Measurements from ENCODE around the gene ARHGDIA. TPM values are rescaled to one million over a fixed set of nuclear protein-coding genes. Genes with fewer than 3 reads are reported as not detected.

ARHGDIA gene
- polyA plus RNA-seq, 1 experiment, result 62.2 TPM

DNA sequence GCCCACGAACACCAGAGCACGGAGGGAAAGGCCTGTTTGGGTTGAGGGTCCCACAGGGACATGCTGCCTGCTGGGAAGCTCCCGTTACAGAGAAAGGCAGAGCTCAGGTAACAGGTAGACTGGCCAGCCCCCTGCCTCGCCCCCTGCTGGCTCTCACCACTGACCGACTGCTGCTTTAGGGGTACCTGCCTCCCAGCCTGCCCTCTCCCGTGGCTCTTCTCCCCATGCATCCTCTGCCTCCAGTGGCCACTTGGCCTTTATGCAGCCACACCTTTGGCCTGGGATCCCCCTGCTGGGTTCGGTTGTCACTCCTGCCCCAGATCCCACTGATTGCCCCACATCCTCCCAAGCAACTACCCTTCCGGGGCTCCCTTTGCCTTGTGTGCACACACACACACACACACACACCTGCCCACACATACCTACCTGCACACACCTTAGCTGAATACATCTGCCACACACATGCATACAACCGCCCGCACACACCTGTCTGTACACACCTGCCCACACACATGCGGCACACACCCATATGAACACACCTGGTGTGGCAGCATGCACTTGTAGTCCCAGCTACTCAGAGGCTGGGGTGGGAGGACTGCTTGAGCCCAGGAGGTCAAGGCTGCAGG lies 45.2 kb downstream of the ARHGDIA start:
- TF ChIP-seq CTCF (IDR thresholded peaks at IDR 0.05; ENCODE audit: low read depth, low read length), result no peak
- no peaks in the 10 kb centered on the region; the same call in 1 of the 2 replicates for H3K9me3 ChIP-seq (ENCODE audit: control insufficient read depth, insufficient read depth, low read length)
- H3K4me3 ChIP-seq (ENCODE audit: low read depth, low read length), result no peak overlapping the region
- H3K27me3 ChIP-seq (ENCODE audit: control insufficient read depth, insufficient read depth, low read length), result no peaks in the 10 kb centered on the region
- CTCF ChIA-PET, result interaction anchor here (0.6 kb wide), 1 partner anchor 347 kb away, joined by 3 read pairs; no protein-coding TSS in a partner anchor
- POLR2A ChIA-PET, result interaction anchor here (1.4 kb wide), 1 partner anchor 18 kb away, joined by 4 read pairs; no protein-coding TSS in a partner anchor
- H3K27ac ChIP-seq (ENCODE audit: low read depth, low read length), result no peak overlapping the region
- no peak for DNase-seq (ENCODE audit: low read depth, low spot score)

GRCh38 chr17:81824595-81824994 lies 46.5 kb downstream of the ARHGDIA start:
- Histone ChIP-seq H3K27ac (ENCODE audit: low read depth, low read length) (no peak overlapping the region), H3K9me3 (ENCODE audit: control insufficient read depth, insufficient read depth, low read length) (no peaks in the 10 kb centered on the region; the same call in 1 of the 2 replicates), H3K27me3 (ENCODE audit: control insufficient read depth, insufficient read depth, low read length) (no peaks in the 10 kb centered on the region), H3K4me3 (ENCODE audit: low read depth, low read length) (no peak overlapping the region)
- no peak for TF ChIP-seq CTCF (IDR thresholded peaks at IDR 0.05; ENCODE audit: low read depth, low read length)
- CTCF ChIA-PET, result interaction anchor here (0.5 kb wide), 1 partner anchor 20 kb away, joined by 5 read pairs; no protein-coding TSS in a partner anchor
- no peak for DNase-seq (ENCODE audit: low read depth, low spot score)
- POLR2A ChIA-PET, result interaction anchor here (1.4 kb wide), 1 partner anchor 17 kb away, joined by 4 read pairs; no protein-coding TSS in a partner anchor

GRCh38 chr17:81823820-81824550 lies 47.2 kb downstream of the ARHGDIA start:
- CTCF ChIA-PET, result no interaction called here
- POLR2A ChIA-PET, result no interaction called here

DNA sequence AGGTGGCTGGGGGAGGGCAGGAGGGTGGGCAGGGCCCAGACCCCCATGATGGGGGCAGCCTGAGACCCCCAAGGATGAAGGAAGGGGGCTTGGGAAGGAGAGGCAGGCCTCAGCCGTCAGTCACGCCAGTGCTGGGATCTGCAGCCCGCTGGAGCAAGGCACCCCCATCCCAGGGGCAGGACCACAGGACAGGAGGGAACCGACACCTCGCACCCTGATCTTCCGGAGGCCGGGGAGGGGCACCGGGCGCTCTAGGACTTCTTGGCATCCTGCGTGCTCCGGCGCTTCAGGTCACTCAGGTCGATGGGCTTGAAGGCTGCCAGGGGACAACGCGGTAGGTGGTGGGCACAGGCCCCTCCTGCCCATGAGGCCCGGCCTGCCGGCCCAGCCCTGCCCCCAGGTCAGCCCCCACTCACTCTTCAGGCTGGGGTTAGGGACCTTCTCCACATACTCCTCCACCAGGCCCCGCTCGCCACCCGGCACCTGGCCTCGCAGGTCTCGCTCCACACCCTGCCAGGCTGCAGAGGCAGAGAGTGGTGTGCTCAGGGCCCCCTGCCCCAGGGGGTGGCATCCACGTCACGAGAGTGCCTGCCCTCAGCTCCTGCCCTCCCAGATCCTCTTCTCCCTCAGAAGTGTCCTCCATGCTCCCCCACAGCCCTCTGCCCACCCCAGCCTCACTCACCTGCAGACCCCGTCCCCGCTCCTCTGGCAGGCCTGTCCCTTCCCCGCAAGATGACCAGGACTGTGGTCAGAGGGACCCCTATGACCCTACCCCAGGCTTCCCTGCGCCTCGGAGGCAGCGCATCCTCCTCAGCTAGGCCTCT lies 47.9 kb downstream of the ARHGDIA start:
- no peak overlapping the region for H3K27ac ChIP-seq (ENCODE audit: low read depth, low read length)
- peaks cover 2% of the 10 kb centered on the region for H3K27me3 ChIP-seq (ENCODE audit: control insufficient read depth, insufficient read depth, low read length)
- ChIA-PET CTCF (no interaction called here), POLR2A (interaction anchor here (0.6 kb wide), 1 partner anchor 95 kb away, joined by 3 read pairs; no protein-coding TSS in a partner anchor)
- H3K4me3 ChIP-seq (ENCODE audit: low read depth, low read length), result no peak overlapping the region
- DNase-seq (ENCODE audit: low read depth, low spot score), result no peak
- TF ChIP-seq CTCF (IDR thresholded peaks at IDR 0.05; ENCODE audit: low read depth, low read length), result no peak
- no peaks in the 10 kb centered on the region; the same call in 1 of the 2 replicates for H3K9me3 ChIP-seq (ENCODE audit: control insufficient read depth, insufficient read depth, low read length)

More at GRCh38 chr17:81823820-81824550, 47.2 kb downstream of the ARHGDIA start:
- Histone ChIP-seq H3K27ac (ENCODE audit: low read depth, low read length) (no peak overlapping the region), H3K9me3 (ENCODE audit: control insufficient read depth, insufficient read depth, low read length) (no peaks in the 10 kb centered on the region; the same call in 1 of the 2 replicates), H3K4me3 (ENCODE audit: low read depth, low read length) (no peak overlapping the region), H3K27me3 (ENCODE audit: control insufficient read depth, insufficient read depth, low read length) (peaks cover 2% of the 10 kb centered on the region)
- DNase-seq (ENCODE audit: low read depth, low spot score), result no peak
- no peak for TF ChIP-seq CTCF (IDR thresholded peaks at IDR 0.05; ENCODE audit: low read depth, low read length)
